H1 (cell line): Measurements from ENCODE around the gene SPAG17. TPM values are rescaled to one million over a fixed set of nuclear protein-coding genes. Genes with fewer than 3 reads are reported as not detected.

Experiments
- BCL11A ChIP-seq, 2 experiments: IDR thresholded peaks; one replicate each; pipeline ENCODE4 v1.6.1; 2011; ENCODE audit warnings: low read depth in 2 of 2, low read length in 2 of 2, mild to moderate bottlenecking in 2 of 2
- CHD1 ChIP-seq: IDR thresholded peaks from 2 replicates; pipeline ENCODE4 v1.6.1; 2012; ENCODE audit warnings: low read depth, low read length, improper control_type of control experiment
- MAX ChIP-seq: IDR thresholded peaks from 2 replicates; pipeline ENCODE4 v1.6.1; 2012; ENCODE audit warnings: inconsistent platforms
- ZNF274 ChIP-seq: IDR thresholded peaks from 2 replicates; pipeline ENCODE4 v1.7.0; 2012; ENCODE audit warnings: low read length, borderline replicate concordance; ENCODE audit errors: extremely low read depth
- polyA plus RNA-seq, 7 experiments: library from polyadenylated mRNA; depleted of rRNA in 3 of 7; stranded (reverse) in 5 of 7; unstranded in 2 of 7; fragments of >200 nt in 5 of 7; fragments of 200-250 nt in 2 of 7; gene quantifications; 1 replicate in 5 of 7; 2 replicates in 1 of 7; 4 replicates in 1 of 7; pipeline versions ENCODE4 v1.2.1 to v1.2.3, GENCODE V29; 2011 to 2013; ENCODE audit warnings: missing spikeins in 2 of 7, mixed read lengths in 2 of 7
- total RNA-seq: library from RNA; stranded (reverse); fragmentation: NEBNext Ultra II Directional; extraction: Animal tissue kit (Norgen Biotek cat#: 25700); gene quantifications from 2 replicates; pipeline ENCODE4 v1.2.1, GENCODE V29; 2021

Gene SPAG17
- total and polyA plus RNA-seq, 2 of the 8 experiments (the other 6 are each of a cell fraction or from before 2014, with no cell fraction given), result 0.56 to 0.62 TPM

GRCh38 chr1:118042501-118042900, 142.5 kb downstream of the SPAG17 start (continued):
- no peak for TF ChIP-seq CHD1
- TF ChIP-seq ZNF274, result no peak
- no peak for TF ChIP-seq MAX
- TF ChIP-seq BCL11A (IDR thresholded peaks at IDR 0.05; ENCODE audit: low read depth in 2 of 2, low read length in 2 of 2), result no peak
